HG03558 (cell line): ENCODE data around the gene ZNF467.

Experiments used
- ATAC-seq: cut with Tn5 transposase; IDR thresholded peaks from one replicate; pipeline ENCODE4 v1.9.1; 2021; ENCODE audit warnings: moderate number of reproducible peaks; ENCODE audit not compliant: unreplicated experiment; ENCODE audit errors: extremely low read depth

ZNF467 gene

GRCh38 chr7:149774237-149775175, 1.1 kb upstream of the ZNF467 start:
- no peak for ATAC-seq

- no peak for ATAC-seq
Observed at GRCh38 chr7:149772956-149773434, 393 bp downstream of the ZNF467 start.

- ATAC-seq = no peak
Observed at GRCh38 chr7:149772241-149772955, 990 bp downstream of the ZNF467 start.

- peak; percentile 90 for ATAC-seq
Observed at GRCh38 chr7:149771720-149772240, 1.6 kb downstream of the ZNF467 start.

- no peak for ATAC-seq
Observed at GRCh38 chr7:149770728-149771636, 2.4 kb downstream of the ZNF467 start.

- no peak for ATAC-seq
Observed at GRCh38 chr7:149769915-149770314, 3.5 kb downstream of the ZNF467 start.

GRCh38 chr7:149768931-149769330, 4.5 kb downstream of the ZNF467 start:
- ATAC-seq = no peak

- no peak for ATAC-seq
Observed at GRCh38 chr7:149767068-149767467, 6.3 kb downstream of the ZNF467 start.

- ATAC-seq = no peak
Observed at GRCh38 chr7:149766135-149766675, 7.2 kb downstream of the ZNF467 start.

- ATAC-seq = no peak
Observed at GRCh38 chr7:149765399-149766121, 7.8 kb downstream of the ZNF467 start.

GRCh38 chr7:149764481-149765398, 8.6 kb downstream of the ZNF467 start:
- ATAC-seq = no peak

GRCh38 chr7:149763563-149764240, 9.7 kb downstream of the ZNF467 start:
- no peak for ATAC-seq

- no peak for ATAC-seq
Observed at GRCh38 chr7:149762610-149763009, 10.8 kb downstream of the ZNF467 start.

GRCh38 chr7:149762089-149762488, 11.3 kb downstream of the ZNF467 start:
- no peak for ATAC-seq

GRCh38 chr7:149761307-149761706, 12.1 kb downstream of the ZNF467 start:
- ATAC-seq = no peak

- no peak for ATAC-seq
Observed at GRCh38 chr7:149760538-149760937, 12.8 kb downstream of the ZNF467 start.

GRCh38 chr7:149759093-149759860, 14.1 kb downstream of the ZNF467 start:
- no peak for ATAC-seq
